Smooth muscle cell (in vitro differentiated cells): ENCODE data around the gene TM7SF2. TPM values are rescaled to one million over a fixed set of nuclear protein-coding genes. Genes with fewer than 3 reads are reported as not detected.

Experiments
- DNase-seq: peaks from one replicate; lab custom pipeline; 2025; ENCODE audit not compliant: unreplicated experiment; lab: John Stamatoyannopoulos, UW
- H2AFZ ChIP-seq: fragments of 200-600 bp; sonication (generic); 2 replicates; pipeline ENCODE4 v1.6.0; 2016; ENCODE audit warnings: antibody characterized with exemption, low read depth, mild to moderate bottlenecking
- H3F3A ChIP-seq: fragments of 200-600 bp; sonication (generic); 2 replicates; pipeline ENCODE4 v1.6.0; 2017; ENCODE audit warnings: antibody characterized with exemption, low read depth
- H3K27ac ChIP-seq: fragments of 200-600 bp; sonication (generic); 2 replicates; pipeline ENCODE4 v1.5.1; 2016; ENCODE audit warnings: low read depth, mild to moderate bottlenecking
- H3K27me3 ChIP-seq: fragments of 200-600 bp; sonication (generic); 2 replicates; pipeline ENCODE4 v1.6.1; 2016; ENCODE audit warnings: low read depth, mild to moderate bottlenecking
- H3K36me3 ChIP-seq: fragments of 200-600 bp; sonication (generic); 2 replicates; pipeline ENCODE4 v1.5.1; 2016; ENCODE audit warnings: low read depth
- H3K4me1 ChIP-seq: fragments of 200-600 bp; sonication (generic); 2 replicates; pipeline ENCODE4 v1.5.1; 2016; ENCODE audit warnings: low read depth
- H3K4me2 ChIP-seq: fragments of 200-600 bp; sonication (generic); 2 replicates; pipeline ENCODE4 v1.6.0; 2016; ENCODE audit warnings: mild to moderate bottlenecking
- H3K4me3 ChIP-seq: fragments of 200-600 bp; sonication (generic); 2 replicates; pipeline ENCODE4 v1.5.1; 2016; ENCODE audit warnings: mild to moderate bottlenecking
- H3K79me2 ChIP-seq: fragments of 200-600 bp; sonication (generic); 2 replicates; pipeline ENCODE4 v1.6.0; 2016; ENCODE audit warnings: low read depth, mild to moderate bottlenecking
- H3K9ac ChIP-seq: fragments of 200-600 bp; sonication (generic); 2 replicates; pipeline ENCODE4 v1.6.0; 2016; ENCODE audit warnings: low read depth
- H3K9me3 ChIP-seq: fragments of 200-600 bp; sonication (generic); replicated peaks from 2 replicates; pipeline ENCODE4 v1.5.1; 2016; ENCODE audit warnings: low read depth
- H4K20me1 ChIP-seq: fragments of 200-600 bp; sonication (generic); 2 replicates; pipeline ENCODE4 v1.6.0; 2016; ENCODE audit warnings: low read depth
- CTCF ChIP-seq: fragments of 200-600 bp; sonication (generic); IDR thresholded peaks from 2 replicates; pipeline ENCODE4 v1.5.1; 2017; ENCODE audit warnings: borderline replicate concordance, mild to moderate bottlenecking, antibody characterized with exemption; ENCODE audit not compliant: insufficient read depth, poor library complexity, severe bottlenecking
- WGBS: methylation state at CpG from one replicate; pipeline ENCODE4 v1.1.7; 2016; ENCODE audit warnings: low lambda C conversion rate; 5-methylcytosine and 5-hydroxymethylcytosine counted together
- polyA plus RNA-seq: library from polyadenylated mRNA; unstranded; fragments of >200 nt; fragmentation: Nextera tagmentation; extraction: Ambion mirVana; gene quantifications from 2 replicates; pipeline ENCODE4 v1.2.1, GENCODE V29; 2016
- total RNA-seq: library from RNA; depleted of rRNA; stranded (reverse); fragments of >200 nt; gene quantifications from 2 replicates; pipeline ENCODE4 v1.2.3, GENCODE V29; 2014

Gene TM7SF2
- total and polyA plus RNA-seq, 2 experiments from 2014 or later = 16.8 to 17.4 TPM

- Histone ChIP-seq H3K79me2 (peaks cover 7% of the 10 kb centered on the region), H3K4me1 (peaks cover 18% of the 10 kb centered on the region), H3K36me3 (no peaks in the 10 kb centered on the region), H3K9ac (no peak overlapping the region), H3K4me3 (no peak overlapping the region), H3K27ac (no peak overlapping the region), H3K4me2 (no peak overlapping the region), H3K27me3 (no peaks in the 10 kb centered on the region), H4K20me1 (peaks cover 15% of the 10 kb centered on the region), H2AFZ (no peak overlapping the region), H3F3A (no peaks in the 10 kb centered on the region), H3K9me3 (no peaks in the 10 kb centered on the region)
- 94% methylated on average over 36 of the region's 36 CpGs for WGBS
- no peak for DNase-seq
- no peak for TF ChIP-seq CTCF
Observed at GRCh38 chr11:65109231-65110198, 2.2 kb upstream of the TM7SF2 start.

GRCh38 chr11:65110354-65110861 lies 1.3 kb upstream of the TM7SF2 start:
- Histone ChIP-seq H3K79me2 (peaks cover 7% of the 10 kb centered on the region), H4K20me1 (peaks cover 13% of the 10 kb centered on the region), H3K36me3 (no peaks in the 10 kb centered on the region), H3K9ac (no peak overlapping the region), H3K9me3 (no peaks in the 10 kb centered on the region), H3K4me3 (no peak overlapping the region), H3K4me1 (peaks cover 18% of the 10 kb centered on the region), H3K4me2 (peak overlapping the region; percentile 16), H2AFZ (no peak overlapping the region), H3K27ac (no peak overlapping the region), H3K27me3 (no peaks in the 10 kb centered on the region), H3F3A (no peaks in the 10 kb centered on the region)
- peak; percentile 92 for TF ChIP-seq CTCF
- peak; percentile 89 for DNase-seq
- 17% methylated on average over 18 of the region's 18 CpGs for WGBS

GRCh38 chr11:65111159-65111743 lies 421 bp upstream of the TM7SF2 start:
- no peak for DNase-seq
- H2AFZ ChIP-seq = no peak overlapping the region
- no peaks in the 10 kb centered on the region for H3K9me3 ChIP-seq
- H3K79me2 ChIP-seq = peaks cover 12% of the 10 kb centered on the region
- H3K27me3 ChIP-seq = no peaks in the 10 kb centered on the region
- H3K4me2 ChIP-seq = peak overlapping the region; percentile 98
- no peak for TF ChIP-seq CTCF
- H3K4me1 ChIP-seq = peaks cover 18% of the 10 kb centered on the region
- no peaks in the 10 kb centered on the region for H3F3A ChIP-seq
- H3K27ac ChIP-seq = no peak overlapping the region
- 64% methylated on average over 31 of the region's 31 CpGs for WGBS
- no peak overlapping the region for H3K9ac ChIP-seq
- no peaks in the 10 kb centered on the region for H3K36me3 ChIP-seq
- peak overlapping the region; percentile 71 for H3K4me3 ChIP-seq
- peaks cover 5% of the 10 kb centered on the region for H4K20me1 ChIP-seq
